GM18907 (cell line): ENCODE measurements around the gene SLC7A9.

Source experiments
- ATAC-seq: cut with Tn5 transposase; IDR thresholded peaks from one replicate; pipeline ENCODE4 v1.9.1; 2021; ENCODE audit warnings: mild to moderate bottlenecking, moderate library complexity; ENCODE audit not compliant: unreplicated experiment

The SLC7A9 gene

DNA sequence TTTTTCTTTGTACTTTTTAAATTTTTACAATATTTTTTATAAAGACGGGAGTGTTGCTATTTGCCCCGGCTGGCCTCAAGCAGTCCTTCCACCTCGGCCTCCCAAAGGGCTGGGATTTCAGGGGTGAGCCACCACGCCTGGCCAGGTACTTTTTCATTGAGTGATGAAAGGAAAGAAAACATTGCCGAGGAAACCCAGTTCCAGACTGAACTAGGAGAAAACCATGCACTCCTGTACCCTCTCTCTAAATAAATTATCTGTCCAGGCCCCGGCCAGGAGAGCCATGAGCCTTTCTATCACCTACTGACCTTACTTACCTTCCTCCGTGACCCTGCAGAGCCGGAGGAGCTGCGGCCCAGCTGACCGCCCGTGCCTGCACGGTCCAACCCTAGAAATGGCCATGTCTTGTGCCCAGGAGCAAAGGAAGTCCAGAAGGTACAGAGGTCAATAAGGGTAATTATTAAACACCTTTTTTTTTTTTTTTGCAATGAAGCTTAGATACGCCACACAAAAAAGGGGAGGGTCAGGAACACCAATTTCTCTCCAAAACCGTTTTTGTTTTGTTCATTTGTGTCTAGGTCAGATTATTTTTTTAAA lies at the start of gene SLC7A9:
TSS of gene SLC7A9 (minus strand) at position 399 of the 597 bp plus-strand sequence. CDS start 1,233 bp downstream, outside the sequence.
- ATAC-seq = no peak

- no peak for ATAC-seq
Observed at GRCh38 chr19:32919365-32919764, 49.8 kb upstream of the SLC7A9 start.

- ATAC-seq = no peak
Observed at GRCh38 chr19:32917616-32917996, 48.0 kb upstream of the SLC7A9 start.

DNA sequence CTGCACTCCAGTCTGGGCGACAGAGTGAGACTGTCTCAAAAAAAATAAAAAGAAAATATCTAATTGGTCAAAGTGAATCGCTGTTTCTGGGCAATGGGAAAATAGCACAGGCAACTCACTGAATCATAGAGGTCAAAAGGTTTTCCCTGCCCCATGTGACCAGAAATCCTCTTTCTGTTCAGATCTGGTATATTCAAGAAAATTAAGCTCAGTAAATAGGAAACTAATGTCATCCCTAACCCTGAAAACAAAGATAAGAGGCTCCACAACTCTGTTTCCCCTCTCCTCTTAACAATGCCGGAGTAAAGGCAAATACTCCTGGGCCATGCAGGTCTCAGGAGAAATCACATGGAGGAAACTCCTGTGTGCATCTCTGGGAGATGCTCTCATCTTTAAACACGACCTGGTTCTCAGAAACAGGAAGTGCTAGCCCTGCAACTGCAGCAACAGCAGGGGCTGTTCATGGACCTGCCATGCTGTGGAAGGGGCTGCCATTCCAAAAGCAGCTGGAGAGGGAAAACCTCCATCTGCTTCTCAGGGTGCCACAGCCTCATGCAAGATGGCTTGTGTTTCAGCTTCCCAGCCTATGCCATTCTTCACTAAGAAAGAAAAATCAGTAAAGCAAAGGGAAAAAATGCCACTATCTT lies 47.5 kb upstream of the SLC7A9 start:
- ATAC-seq = no peak

GRCh38 chr19:32914879-32915660 lies 45.5 kb upstream of the SLC7A9 start:
- no peak for ATAC-seq

GRCh38 chr19:32911467-32911866 lies 41.9 kb upstream of the SLC7A9 start:
- ATAC-seq = no peak

DNA sequence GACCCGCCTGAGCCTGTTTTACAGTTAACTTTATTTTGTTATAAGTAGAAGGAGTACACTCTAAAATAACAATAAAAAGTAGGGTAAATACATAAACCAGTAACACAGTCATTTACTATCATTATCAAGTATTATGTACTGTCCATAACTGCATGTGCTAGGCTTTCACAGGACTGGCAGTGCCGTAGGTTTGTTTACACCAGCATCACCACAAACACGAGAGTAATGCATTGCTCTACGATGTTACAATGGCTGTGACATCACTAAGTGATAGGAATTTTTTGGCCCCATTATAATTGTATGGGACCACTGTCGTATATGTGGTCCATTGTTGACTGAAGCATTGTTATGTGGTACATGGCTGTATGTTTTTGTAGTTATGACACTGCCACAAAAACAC lies 41.3 kb upstream of the SLC7A9 start:
- ATAC-seq = no peak

DNA sequence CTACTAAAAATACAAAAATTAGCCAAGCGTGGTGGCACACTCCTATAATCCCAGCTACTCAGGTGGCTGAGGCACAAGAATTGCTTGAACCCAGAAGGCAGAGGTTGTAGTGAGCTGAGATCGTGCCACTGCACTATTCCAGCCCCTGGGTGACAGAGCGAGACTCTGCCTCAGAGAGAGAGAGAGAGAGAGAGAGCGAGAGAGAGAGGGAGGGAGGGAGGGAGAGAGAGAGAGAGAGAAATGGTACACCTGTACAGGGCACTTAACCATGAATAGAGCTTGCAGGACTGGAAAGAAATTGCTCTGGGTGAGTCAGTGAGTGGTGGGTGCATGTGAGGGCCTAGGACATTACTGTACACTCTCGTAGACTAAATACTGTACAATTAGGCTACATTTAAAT lies 40.5 kb upstream of the SLC7A9 start:
- no peak for ATAC-seq

GRCh38 chr19:32909257-32909656 lies 39.7 kb upstream of the SLC7A9 start:
- ATAC-seq = no peak

GRCh38 chr19:32908641-32909190 lies 39.1 kb upstream of the SLC7A9 start:
- ATAC-seq = no peak

DNA sequence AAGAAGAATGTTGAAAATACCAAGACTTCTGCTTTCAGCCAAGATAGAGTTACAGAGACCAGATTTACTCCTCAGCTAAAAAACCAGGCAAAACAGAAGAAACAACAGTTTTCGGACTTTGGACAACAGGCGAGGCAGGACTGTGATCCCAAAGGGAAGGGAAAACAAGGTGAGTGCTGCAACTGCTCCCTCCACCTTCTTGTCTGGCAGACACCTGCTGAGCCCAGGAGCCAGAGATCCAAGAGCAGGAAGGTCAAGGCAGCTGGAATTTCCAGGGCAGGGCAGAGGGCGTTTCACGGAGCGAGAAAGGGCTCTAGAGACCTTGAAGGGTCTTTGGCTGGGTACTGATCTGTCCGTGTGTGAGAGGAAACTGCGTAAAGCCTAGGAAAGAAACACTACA lies 32.9 kb upstream of the SLC7A9 start:
- no peak for ATAC-seq

GRCh38 chr19:32901504-32902161 lies 32.1 kb upstream of the SLC7A9 start:
- ATAC-seq = no peak

- no peak for ATAC-seq
Observed at GRCh38 chr19:32896516-32897214, 27.1 kb upstream of the SLC7A9 start.

DNA sequence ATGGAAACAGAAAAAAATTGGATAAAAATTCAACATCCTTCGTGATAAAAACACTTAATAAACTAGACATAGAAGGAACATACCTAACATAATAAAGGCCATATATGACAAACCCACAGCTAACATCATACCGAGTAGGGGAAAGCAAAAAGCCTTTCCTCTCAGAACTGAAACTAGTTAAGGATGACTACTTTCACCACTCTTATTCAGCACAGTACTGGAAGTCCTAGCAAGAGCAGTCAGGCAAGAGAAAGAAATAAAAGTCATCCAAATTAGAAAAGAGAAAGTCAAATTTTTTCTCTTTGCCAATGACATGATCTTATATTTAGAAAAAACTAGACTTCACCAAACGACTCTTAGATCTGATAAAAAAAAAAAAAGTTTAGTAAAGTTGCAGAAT lies 25.8 kb upstream of the SLC7A9 start:
- peak; percentile 86 for ATAC-seq

DNA sequence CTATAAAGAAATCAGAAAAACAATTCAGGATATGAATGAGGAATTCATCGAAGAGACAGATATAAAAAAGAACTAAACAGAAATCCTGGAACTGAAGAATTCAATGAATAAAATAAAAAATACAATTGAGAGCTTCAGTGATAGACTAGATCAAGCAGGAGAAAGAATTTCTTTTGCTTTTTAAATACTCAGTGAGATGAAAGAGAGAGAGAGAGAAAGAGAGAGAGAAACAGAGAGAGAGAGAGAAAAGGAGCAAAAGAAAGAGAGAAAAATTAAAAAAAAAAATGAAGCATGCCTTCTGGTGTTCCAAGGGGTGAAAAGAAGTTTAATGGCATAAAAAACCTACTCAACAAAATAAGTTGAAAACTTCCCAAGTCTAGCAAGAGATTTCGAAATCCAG lies 22.0 kb upstream of the SLC7A9 start:
- no peak for ATAC-seq

- no peak for ATAC-seq
Observed at GRCh38 chr19:32890841-32891240, 21.3 kb upstream of the SLC7A9 start.

DNA sequence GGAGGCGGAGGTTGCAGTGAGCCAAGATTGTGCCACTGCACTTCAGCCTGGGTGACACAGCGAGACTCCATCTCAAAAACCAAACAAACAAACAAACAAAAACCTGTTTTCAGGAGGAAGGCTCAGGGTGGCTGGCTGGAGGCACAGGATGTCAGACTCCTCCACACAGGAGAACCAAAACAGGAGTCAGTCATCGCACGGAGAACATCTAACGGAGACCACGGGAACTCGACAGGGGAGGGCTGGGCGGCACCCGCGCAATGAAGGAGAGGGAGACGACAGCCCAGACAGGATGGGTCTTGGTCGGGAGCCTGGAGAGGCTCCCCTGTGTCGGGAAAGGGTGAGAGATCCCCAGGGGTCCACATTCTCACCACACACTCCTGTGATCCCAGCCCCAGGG lies 20.8 kb upstream of the SLC7A9 start:
- ATAC-seq = no peak

DNA sequence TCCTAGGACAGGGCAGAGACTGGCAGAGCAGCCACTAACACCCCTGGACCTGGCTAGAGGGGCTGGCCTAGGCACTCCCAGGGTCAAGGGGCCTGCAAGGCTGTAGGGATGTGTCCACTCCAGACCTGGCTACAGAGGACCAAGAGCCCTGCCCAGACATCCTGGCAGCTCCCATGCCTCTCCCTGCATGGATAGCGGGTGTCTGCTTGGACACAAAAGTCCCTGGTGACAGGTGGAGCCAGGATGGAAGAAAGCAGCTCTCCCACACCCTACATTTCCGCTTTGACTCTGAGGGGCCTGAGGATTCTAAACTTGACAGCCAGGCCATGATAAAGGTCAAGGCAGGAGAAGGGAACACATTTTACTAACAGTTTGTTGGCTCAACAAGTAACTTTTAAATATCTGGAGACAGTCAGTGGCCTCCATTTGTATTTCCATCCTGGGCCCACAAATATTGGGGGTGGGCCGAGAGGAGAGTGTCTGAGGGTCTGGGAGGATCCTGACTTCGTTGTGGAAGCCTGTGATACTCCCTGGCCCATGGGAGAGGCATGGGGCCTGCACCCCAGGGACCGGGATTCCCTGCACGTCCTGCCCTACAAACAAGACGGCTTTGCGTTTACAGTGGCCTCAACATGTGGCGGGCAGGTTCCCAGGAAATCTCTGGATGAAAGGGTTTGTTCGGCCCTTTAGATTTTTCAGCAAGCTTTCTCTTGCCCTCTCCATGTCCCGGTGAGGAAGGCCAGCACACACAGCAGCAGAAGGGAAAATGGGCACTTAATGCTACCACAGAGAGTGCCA lies 19.8 kb upstream of the SLC7A9 start:
- ATAC-seq = no peak

- no peak for ATAC-seq
Observed at GRCh38 chr19:32887572-32888215, 18.1 kb upstream of the SLC7A9 start.
